Gastrocnemius medialis (tissue), 4 donors: Measurements from ENCODE around the gene UBE2E1. TPM values are rescaled to one million over a fixed set of nuclear protein-coding genes. Genes with fewer than 3 reads are reported as not detected.

Experiments used
- ATAC-seq, 2 donors: fragments of 150-250 bp; one replicate each; pipeline ENCODE4 v1.9.1; 2016
- DNase-seq, 2 donors: peaks; one replicate each; pipeline ENCODE4 v3.0.0-alpha.2; 2019
- H3K27ac ChIP-seq, 4 donors: fragments of 200-600 bp; sonication (generic); 1 replicate in 1 of 4; 2 replicates in 3 of 4; pipeline ENCODE4 v1.5.1; 2016 to 2018; ENCODE audit warnings: mild to moderate bottlenecking in 2 of 4, moderate library complexity in 1 of 4
- H3K27me3 ChIP-seq, 3 donors: fragments of 200-600 bp; sonication (generic) in 2 of 3; 1 replicate in 1 of 3; 2 replicates in 2 of 3; pipeline versions ENCODE4 v1.5.1 to v1.6.0; 2016 to 2019; ENCODE audit warnings: mild to moderate bottlenecking in 1 of 3, moderate library complexity in 1 of 3
- H3K36me3 ChIP-seq, 2 donors: fragments of 200-600 bp; sonication (generic) in 1 of 2; one replicate each; pipeline ENCODE4 v1.5.1; 2017 to 2018
- H3K4me1 ChIP-seq, 2 donors: fragments of 200-600 bp; sonication (generic) in 1 of 2; one replicate each; pipeline ENCODE4 v1.5.1; 2016 to 2017; ENCODE audit warnings: mild to moderate bottlenecking in 2 of 2
- H3K4me3 ChIP-seq, 4 donors: fragments of 200-600 bp; sonication (generic) in 3 of 4; 1 replicate in 1 of 4; 2 replicates in 3 of 4; pipeline ENCODE4 v1.5.1; 2016 to 2019; ENCODE audit warnings: mild to moderate bottlenecking in 2 of 4
- H3K9me3 ChIP-seq, 3 donors: fragments of 200-600 bp; sonication (generic) in 2 of 3; 1 replicate in 1 of 3; 2 replicates in 2 of 3; pipeline ENCODE4 v1.5.1; 2016 to 2019
- CTCF ChIP-seq, 5 experiments: fragments of 450-650 bp in 3 of 5; fragments of 200-600 bp in 2 of 5; sonication (generic) in 2 of 5; IDR thresholded peaks in 4 of 5; conservative IDR thresholded peaks in 1 of 5; 1 replicate in 4 of 5; 2 replicates in 1 of 5; pipeline ENCODE4 v1.5.1; 2016 to 2019; ENCODE audit warnings: antibody characterized with exemption in 5 of 5, mild to moderate bottlenecking in 3 of 5, moderate library complexity in 3 of 5
- POLR2A ChIP-seq, 2 donors: fragments of 450-650 bp; IDR thresholded peaks; one replicate each; pipeline ENCODE4 v1.6.1; 2017; ENCODE audit warnings: antibody characterized with exemption in 2 of 2, mild to moderate bottlenecking in 2 of 2, moderate library complexity in 2 of 2
- in situ Hi-C, 4 donors: fragments of 200-750 bp; cut with MboI; loops; one replicate each; pipeline versions ENCODE4 v1.15.0 to v1.8.0; 2017; ENCODE audit warnings: low sequenced_read_pairs in 4 of 4
- intact Hi-C: fragments of 100-400 bp; cut with DNase I; formaldehyde crosslinking; loops from one replicate; pipeline ENCODE4 v1.15.1; 2023; ENCODE audit warnings: low total_unique reads
- total RNA-seq, 4 donors: library from RNA; depleted of rRNA; stranded (reverse); fragments of >200 nt; gene quantifications; one replicate each; pipeline versions ENCODE4 v1.1.0 to v1.2.3, GENCODE V29; 2016

UBE2E1 gene
- total RNA-seq, 4 donors from 2014 or later: 54.8 to 153 (median 109) TPM

- in situ Hi-C loops: no loop called here
Measured at GRCh38 chr3:23807424-23808015, 1.8 kb downstream of the UBE2E1 start.

GRCh38 chr3:23808525-23808924 lies 2.8 kb downstream of the UBE2E1 start:
- H3K9me3 ChIP-seq: no peaks in the 10 kb centered on the region
- in situ Hi-C loops: no loop called here
- intact Hi-C loops: loop anchor here (1.0 to 10.0 kb wide), 3 partner anchors 110 to 484 kb away; no protein-coding TSS in a partner anchor
- no peaks in the 10 kb centered on the region for H3K36me3 ChIP-seq
- DNase-seq (no peak), ATAC-seq (no peak)
- peaks cover 45 to 49% of the 10 kb centered on the region in 2 donors for H3K4me1 ChIP-seq
- no peak for TF ChIP-seq CTCF (IDR thresholded peaks at IDR 0.05 in 4 of 5, conservative IDR thresholded peaks at IDR 0.05 in 1 of 5)
- no peak for TF ChIP-seq POLR2A (IDR thresholded peaks at IDR 0.05)
- no peaks in the 10 kb centered on the region for H3K27me3 ChIP-seq
- no peak overlapping the region for H3K4me3 ChIP-seq
- H3K27ac ChIP-seq: peak overlapping the region; percentile 85 to 98 (median 94)

More at GRCh38 chr3:23807424-23808015, 1.8 kb downstream of the UBE2E1 start:
- H3K9me3 ChIP-seq: no peaks in the 10 kb centered on the region
- H3K27ac ChIP-seq: peak overlapping the region; percentile 85 to 98 (median 94)
- DNase-seq: peak in 1 of 2 donors; percentile 22
- TF ChIP-seq POLR2A (IDR thresholded peaks at IDR 0.05): no peak
- ATAC-seq: peak; percentile 50 to 53
- peaks cover 44 to 45% of the 10 kb centered on the region in 2 donors for H3K4me1 ChIP-seq
- H3K27me3 ChIP-seq: no peaks in the 10 kb centered on the region
- intact Hi-C loops: loop anchor here (1.0 to 10.0 kb wide), 4 partner anchors 111 to 605 kb away; partner anchors contain the start of gene UBE2E2
- H3K36me3 ChIP-seq: no peaks in the 10 kb centered on the region
- H3K4me3 ChIP-seq: peak overlapping the region; percentile 73 to 97 (median 94)

GRCh38 chr3:23809294-23809693 lies 3.5 kb downstream of the UBE2E1 start:
- in situ Hi-C loops (no loop called here), intact Hi-C loops (loop anchor here (10.0 kb wide), 2 partner anchors 374 to 484 kb away; no protein-coding TSS in a partner anchor)
- ATAC-seq (no peak), DNase-seq (no peak)
- Histone ChIP-seq H3K27ac (peak overlapping the region; percentile 85 to 98 (median 94)), H3K4me1 (peaks cover 50 to 52% of the 10 kb centered on the region in 2 donors), H3K36me3 (no peaks in the 10 kb centered on the region), H3K27me3 (no peaks in the 10 kb centered on the region), H3K9me3 (no peaks in the 10 kb centered on the region), H3K4me3 (peak overlapping the region in 1 of 4 donors; percentile 75)
- TF ChIP-seq POLR2A (IDR thresholded peaks at IDR 0.05) (no peak), CTCF (IDR thresholded peaks at IDR 0.05 in 4 of 5, conservative IDR thresholded peaks at IDR 0.05 in 1 of 5) (no peak)

GRCh38 chr3:23809840-23810342 lies 4.1 kb downstream of the UBE2E1 start:
- TF ChIP-seq POLR2A (IDR thresholded peaks at IDR 0.05): no peak
- TF ChIP-seq CTCF (IDR thresholded peaks at IDR 0.05 in 4 of 5, conservative IDR thresholded peaks at IDR 0.05 in 1 of 5): no peak
- DNase-seq: no peak
- intact Hi-C loops (loop anchor here (10.0 kb wide), 2 partner anchors 375 to 485 kb away; no protein-coding TSS in a partner anchor), in situ Hi-C loops (no loop called here)
- H3K36me3 ChIP-seq: no peaks in the 10 kb centered on the region
- H3K4me3 ChIP-seq: peak overlapping the region; percentile 59 to 83 (median 74)
- H3K27ac ChIP-seq: peak overlapping the region; percentile 85 to 98 (median 94)
- H3K27me3 ChIP-seq: no peaks in the 10 kb centered on the region
- H3K4me1 ChIP-seq: peaks cover 56 to 58% of the 10 kb centered on the region in 2 donors
- no peak for ATAC-seq
- H3K9me3 ChIP-seq: no peaks in the 10 kb centered on the region
